IMR-90 (cell line): ENCODE results near the gene ASH1L. TPM values are rescaled to one million over a fixed set of nuclear protein-coding genes. Genes with fewer than 3 reads are reported as not detected.
"Not testable (repeated sequence)": the region's sequence is repeated elsewhere in the genome, so short reads cannot be mapped to it uniquely, and the experiment has no call there.

Source experiments
- ATAC-seq: fragments of 200-7000 bp; cut with Tn5 transposase; 2 replicates; pipeline ENCODE4 v1.9.1; 2020; ENCODE audit warnings: low read depth, mild to moderate bottlenecking, moderate library complexity
- BruUV-seq: library from RNA; stranded (reverse); fragments of 400-500 nt; replicated peaks from 2 replicates; lab custom pipeline; 2021; lab: Mats Ljungman, UMichigan
- CTCF ChIA-PET: fragments of 300-600 bp; formaldehyde crosslinking; extraction: SDS; loops from one replicate; lab custom pipeline; 2021; ENCODE audit warnings: antibody characterized with exemption; lab: Yijun Ruan, JAX
- POLR2A ChIA-PET: fragments of 300-600 bp; sonication (Branson Sonifier 250); formaldehyde crosslinking; loops from one replicate; lab custom pipeline; 2022; ENCODE audit warnings: antibody characterized with exemption; ENCODE audit not compliant: unreplicated experiment; lab: Charles Lee
- DNase-seq: peaks from one replicate; pipeline ENCODE4 v3.0.0; 2013
- H2AFZ ChIP-seq: replicated peaks from 2 replicates; pipeline ENCODE3; 2013; ENCODE audit warnings: low read length, mild to moderate bottlenecking; ENCODE audit not compliant: poor library complexity
- H2AK5ac ChIP-seq: 2 replicates; pipeline ENCODE4 v1.6.1; 2013; ENCODE audit warnings: low read depth, low read length, inconsistent platforms
- H2AK9ac ChIP-seq: replicated peaks from 2 replicates; pipeline ENCODE3; 2013; ENCODE audit warnings: mild to moderate bottlenecking, low read depth, low read length, moderate library complexity; ENCODE audit not compliant: poor library complexity
- H2BK120ac ChIP-seq: 2 replicates; pipeline ENCODE4 v1.6.1; 2013; ENCODE audit warnings: low read depth, low read length, inconsistent platforms
- H2BK15ac ChIP-seq: 3 replicates; pipeline ENCODE4 v1.6.1; 2013; ENCODE audit warnings: low read depth, low read length, inconsistent platforms
- H2BK20ac ChIP-seq: 2 replicates; pipeline ENCODE4 v1.6.1; 2013; ENCODE audit warnings: low read depth, mild to moderate bottlenecking, inconsistent platforms, low read length, moderate library complexity
- H2BK5ac ChIP-seq: 2 replicates; pipeline ENCODE4 v1.6.1; 2013; ENCODE audit warnings: mild to moderate bottlenecking, low read depth, low read length, inconsistent platforms; ENCODE audit not compliant: poor library complexity, severe bottlenecking
- H3K14ac ChIP-seq: replicated peaks from 2 replicates; pipeline ENCODE4 v1.6.1; 2013; ENCODE audit warnings: low read depth, low read length, inconsistent platforms
- H3K18ac ChIP-seq: 2 replicates; pipeline ENCODE4 v1.6.1; 2013; ENCODE audit warnings: low read depth, low read length, control low read depth
- H3K23ac ChIP-seq: 2 replicates; pipeline ENCODE4 v1.6.1; 2013; ENCODE audit warnings: low read depth, low read length, inconsistent platforms
- H3K27ac ChIP-seq: 2 replicates; pipeline ENCODE4 v1.5.1; 2013; ENCODE audit warnings: mild to moderate bottlenecking, control low read depth, low read length; ENCODE audit not compliant: insufficient read depth
- H3K27me3 ChIP-seq: 2 replicates; pipeline ENCODE4 v1.6.1; 2013; ENCODE audit warnings: low read length; ENCODE audit not compliant: control insufficient read depth, insufficient read depth
- H3K36me3 ChIP-seq: 2 replicates; pipeline ENCODE4 v1.6.1; 2013; ENCODE audit warnings: low read length, mixed read lengths; ENCODE audit not compliant: control insufficient read depth, insufficient read depth
- H3K4ac ChIP-seq: 2 replicates; pipeline ENCODE4 v1.6.1; 2013; ENCODE audit warnings: low read depth, low read length, inconsistent platforms
- H3K4me1 ChIP-seq: 2 replicates; pipeline ENCODE4 v1.6.1; 2013; ENCODE audit warnings: low read length, mixed read lengths; ENCODE audit not compliant: control insufficient read depth, insufficient read depth
- H3K4me2 ChIP-seq: 2 replicates; pipeline ENCODE4 v1.6.1; 2013; ENCODE audit warnings: low read depth, mild to moderate bottlenecking, control low read depth, low read length, moderate library complexity
- H3K4me3 ChIP-seq: 2 replicates; pipeline ENCODE4 v1.5.1; 2013; ENCODE audit warnings: low read depth, mild to moderate bottlenecking, control low read depth, low read length, moderate library complexity; ENCODE audit not compliant: insufficient read depth
- H3K56ac ChIP-seq: 2 replicates; pipeline ENCODE4 v1.6.1; 2013; ENCODE audit warnings: low read length, inconsistent platforms; ENCODE audit not compliant: insufficient read depth; ENCODE audit errors: extremely low read depth
- H3K79me1 ChIP-seq, 2 experiments: 2 replicates each; pipeline ENCODE4 v1.6.1; 2013; ENCODE audit warnings: low read length in 2 of 2, inconsistent platforms in 1 of 2, low read depth in 1 of 2
- H3K9ac ChIP-seq: 2 replicates; pipeline ENCODE4 v1.6.1; 2013; ENCODE audit warnings: low read depth, low read length, control low read depth
- H3K9me1 ChIP-seq: 2 replicates; pipeline ENCODE4 v1.6.1; 2013; ENCODE audit warnings: low read length, inconsistent platforms; ENCODE audit not compliant: insufficient read depth
- H3K9me3 ChIP-seq: 2 replicates; pipeline ENCODE4 v1.6.1; 2013; ENCODE audit warnings: low read length; ENCODE audit not compliant: control insufficient read depth, insufficient read depth
- H4K20me1 ChIP-seq: 2 replicates; pipeline ENCODE4 v1.6.1; 2013; ENCODE audit warnings: low read length, inconsistent platforms; ENCODE audit not compliant: insufficient read depth
- H4K5ac ChIP-seq: 2 replicates; pipeline ENCODE4 v1.6.1; 2013; ENCODE audit warnings: mild to moderate bottlenecking, low read depth, low read length, control low read depth
- H4K8ac ChIP-seq, 2 experiments: 2 replicates each; pipeline ENCODE4 v1.6.1; 2013; ENCODE audit warnings: low read depth in 2 of 2, low read length in 2 of 2, control low read depth in 1 of 2, inconsistent platforms in 1 of 2
- H4K91ac ChIP-seq: 2 replicates; pipeline ENCODE4 v1.6.1; 2013; ENCODE audit warnings: low read depth, low read length, inconsistent platforms; ENCODE audit not compliant: insufficient read depth
- BHLHE40 ChIP-seq: fragments of 150-350 bp; IDR thresholded peaks from 2 replicates; pipeline ENCODE4 v1.6.1; 2016; ENCODE audit warnings: mild to moderate bottlenecking, low read depth, low read length
- CHD1 ChIP-seq: IDR thresholded peaks from 2 replicates; pipeline ENCODE4 v1.6.1; 2012; ENCODE audit warnings: low read depth, low read length, improper control_type of control experiment
- ELK1 ChIP-seq: fragments of 150-350 bp; IDR thresholded peaks from 2 replicates; pipeline ENCODE4 v1.6.1; 2016; ENCODE audit warnings: low read depth, mild to moderate bottlenecking, low read length, moderate library complexity, borderline replicate concordance
- MXI1 ChIP-seq: IDR thresholded peaks from 2 replicates; pipeline ENCODE4 v1.6.1; 2012; ENCODE audit warnings: low read depth, mild to moderate bottlenecking, low read length, moderate library complexity, borderline replicate concordance
- NFE2L2 ChIP-seq: fragments of 150-350 bp; IDR thresholded peaks from 2 replicates; pipeline ENCODE4 v1.6.1; 2016; ENCODE audit warnings: low read depth, mild to moderate bottlenecking, low read length
- RCOR1 ChIP-seq: IDR thresholded peaks from 2 replicates; pipeline ENCODE4 v1.6.1; 2012; ENCODE audit warnings: mild to moderate bottlenecking, low read length, improper control_type of control experiment; ENCODE audit not compliant: insufficient replicate concordance
- SMC3 ChIP-seq: fragments of 150-350 bp; IDR thresholded peaks from 2 replicates; pipeline ENCODE4 v1.6.1; 2016; ENCODE audit warnings: low read depth, mild to moderate bottlenecking, antibody characterized with exemption, low read length, moderate library complexity
- WGBS, 2 experiments: methylation state at CpG; one replicate each; pipeline versions ENCODE4 v1.1.5 to v1.1.7; 2013; ENCODE audit warnings: missing lambda C conversion rate in 2 of 2; ENCODE audit not compliant: insufficient read length in 1 of 2; ENCODE audit errors: extremely low coverage in 2 of 2; 5-methylcytosine and 5-hydroxymethylcytosine counted together
- dilution Hi-C: fragments of 300-500 bp; cut with HindIII; formaldehyde crosslinking; loops from one replicate; pipeline ENCODE4 v1.14.3; 2018; ENCODE audit warnings: low sequenced_read_pairs; ENCODE audit not compliant: unreplicated experiment
- in situ Hi-C: fragments of 300-500 bp; cut with MboI; formaldehyde crosslinking; loops from 3 replicates; pipeline ENCODE4 v1.14.3; 2019; ENCODE audit warnings: low sequenced_read_pairs, inconsistent platforms, mixed read lengths
- intact Hi-C: fragments of 100-400 bp; cut with micrococcal nuclease; formaldehyde crosslinking; loops from 2 replicates; pipeline ENCODE4 v1.10.0; 2022
- polyA plus RNA-seq, 3 experiments: library from polyadenylated mRNA; depleted of rRNA; stranded (reverse); fragments of >200 nt; gene quantifications; 2 replicates each; pipeline ENCODE4 v1.2.3, GENCODE V29; 2012; ENCODE audit warnings: low replicate concordance in 1 of 3
- total RNA-seq: library from RNA; depleted of rRNA; stranded (reverse); fragments of >200 nt; gene quantifications from 2 replicates; pipeline ENCODE4 v1.2.3, GENCODE V29; 2012

The ASH1L gene
- total and polyA plus RNA-seq, 2 of the 4 experiments (the other 2 are of a cell fraction) = 13.7 to 18.5 TPM

- intact Hi-C loops = loop anchor here (10.0 kb wide), 2 partner anchors 392 to 422 kb away; partner anchors contain the start of genes KRTCAP2, MTX1, THBS3 and TRIM46
- 100% methylated on average over 2 of the region's 5 CpGs; no CpG with 5 or more reads in 1 of the 2 experiments for whole genome bisulfite sequencing, 2 experiments
- H2BK120ac ChIP-seq = no peak overlapping the region
- H3K14ac ChIP-seq = no peak overlapping the region
- H4K20me1 ChIP-seq = no peaks in the 10 kb centered on the region
- H3K56ac ChIP-seq = no peak overlapping the region
- no peak overlapping the region for H2BK20ac ChIP-seq
- POLR2A ChIA-PET = no interaction called here
- H3K9me3 ChIP-seq = no peaks in the 10 kb centered on the region
- H2BK15ac ChIP-seq = no peak overlapping the region
- H2AK5ac ChIP-seq = no peak overlapping the region
- in situ Hi-C loops = no loop called here
- no peaks in the 10 kb centered on the region for H3K36me3 ChIP-seq
- no peaks in the 10 kb centered on the region for H3K4me1 ChIP-seq
- CTCF ChIA-PET = no interaction called here
- dilution Hi-C loops = no loop called here
- BruUV-seq = no TSS peak
- no peak overlapping the region for H2BK5ac ChIP-seq
- H3K27ac ChIP-seq = no peak overlapping the region
- H3K27me3 ChIP-seq = no peaks in the 10 kb centered on the region
- H3K4me2 ChIP-seq = no peak overlapping the region
- no peak overlapping the region for H3K9ac ChIP-seq
- H2AK9ac ChIP-seq = no peak overlapping the region
- H4K5ac ChIP-seq = no peak overlapping the region
- ATAC-seq (no peak), DNase-seq (no peak)
- no peak overlapping the region for H3K4me3 ChIP-seq
- no peaks in the 10 kb centered on the region for H3K79me1 ChIP-seq
- no peak for TF ChIP-seq ELK1
- no peak for TF ChIP-seq NFE2L2
- TF ChIP-seq MXI1 = no peak
- no peak for TF ChIP-seq BHLHE40
- no peak for TF ChIP-seq CHD1
- no peak for TF ChIP-seq SMC3
- no peak for TF ChIP-seq RCOR1
- no peak overlapping the region for H3K23ac ChIP-seq
- no peak overlapping the region for H3K18ac ChIP-seq
- no peak overlapping the region for H2AFZ ChIP-seq
- H4K8ac ChIP-seq = no peak overlapping the region
- H3K4ac ChIP-seq = no peak overlapping the region
- H4K91ac ChIP-seq = no peak overlapping the region
- no peaks in the 10 kb centered on the region for H3K9me1 ChIP-seq
Measured at GRCh38 chr1:155596864-155597263, 34.3 kb upstream of the ASH1L start.

GRCh38 chr1:155595877-155596474 lies 33.4 kb upstream of the ASH1L start:
- H3K18ac ChIP-seq, POLR2A ChIA-PET, dilution Hi-C loops, H3K4me2 ChIP-seq, in situ Hi-C loops, H2AFZ ChIP-seq, H3K56ac ChIP-seq, H2AK9ac ChIP-seq, H3K79me1 ChIP-seq, H3K23ac ChIP-seq, H3K14ac ChIP-seq, BruUV-seq, H3K9ac ChIP-seq, H3K4me3 ChIP-seq, H4K20me1 ChIP-seq, H3K9me3 ChIP-seq, H2BK5ac ChIP-seq, H2AK5ac ChIP-seq, H3K27ac ChIP-seq, H4K91ac ChIP-seq, H2BK120ac ChIP-seq, H4K5ac ChIP-seq, ATAC-seq, DNase-seq, H2BK20ac ChIP-seq, H3K4me1 ChIP-seq, CTCF ChIA-PET, H3K9me1 ChIP-seq, H3K36me3 ChIP-seq, H3K4ac ChIP-seq, H4K8ac ChIP-seq, H3K27me3 ChIP-seq, H2BK15ac ChIP-seq: not testable (repeated sequence)
- WGBS, 2 experiments = no CpG with 5 or more reads among the region's 3 CpGs
- intact Hi-C loops = loop anchor here (10.0 kb wide), 2 partner anchors 391 to 421 kb away; partner anchors contain the start of genes KRTCAP2, MTX1, THBS3 and TRIM46
